HG03521 (cell line): Measurements from ENCODE around the gene ACP1.

Source experiments
- ATAC-seq: cut with Tn5 transposase; IDR thresholded peaks from one replicate; pipeline ENCODE4 v1.9.1; 2021; ENCODE audit warnings: mild to moderate bottlenecking, moderate library complexity; ENCODE audit not compliant: unreplicated experiment

ACP1 gene

DNA sequence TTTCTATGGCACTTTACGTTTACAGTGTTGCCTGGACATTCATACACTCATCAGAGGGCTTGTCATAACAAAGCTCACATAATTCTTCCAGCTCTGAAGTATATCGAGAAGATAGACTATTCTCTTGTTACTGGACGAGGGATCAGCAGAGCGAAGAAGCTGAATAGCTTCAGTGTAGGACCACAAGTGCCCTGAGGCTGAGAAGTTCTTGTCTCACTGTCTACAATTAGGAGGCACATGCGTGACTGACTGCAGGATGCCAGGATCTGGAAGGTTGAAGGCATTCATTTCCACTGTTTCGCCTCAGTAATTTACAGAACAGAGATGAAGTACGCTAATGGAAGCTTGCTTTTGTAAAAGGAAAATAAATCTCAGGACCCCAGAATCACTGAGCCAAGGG, 10.5 kb upstream of the ACP1 start:
- ATAC-seq, result no peak

DNA sequence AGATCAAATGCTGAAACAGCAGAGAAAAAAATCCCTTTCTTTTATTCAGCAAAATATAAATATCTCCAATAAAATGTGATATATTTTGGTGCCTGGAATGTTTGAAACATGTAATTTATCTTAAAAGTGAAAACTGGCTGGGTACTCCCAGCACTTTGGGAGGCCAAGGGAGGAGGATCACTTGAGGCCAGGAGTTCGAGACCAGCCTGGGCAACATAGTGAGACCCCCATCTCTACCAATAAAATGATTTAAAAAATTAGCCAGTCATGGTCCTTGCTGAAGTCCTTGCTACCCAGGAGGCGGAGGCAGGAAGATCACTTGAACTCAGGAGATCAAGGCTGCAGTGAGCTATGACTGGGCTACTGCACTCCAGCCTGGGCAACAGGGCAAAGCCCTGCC, 9.6 kb upstream of the ACP1 start:
- ATAC-seq, result no peak

GRCh38 chr2:256094-256493, 8.7 kb upstream of the ACP1 start:
- ATAC-seq, result no peak

- ATAC-seq, result no peak
These were observed 7.3 kb upstream of the ACP1 start for GRCh38 chr2:257429-257828.

DNA sequence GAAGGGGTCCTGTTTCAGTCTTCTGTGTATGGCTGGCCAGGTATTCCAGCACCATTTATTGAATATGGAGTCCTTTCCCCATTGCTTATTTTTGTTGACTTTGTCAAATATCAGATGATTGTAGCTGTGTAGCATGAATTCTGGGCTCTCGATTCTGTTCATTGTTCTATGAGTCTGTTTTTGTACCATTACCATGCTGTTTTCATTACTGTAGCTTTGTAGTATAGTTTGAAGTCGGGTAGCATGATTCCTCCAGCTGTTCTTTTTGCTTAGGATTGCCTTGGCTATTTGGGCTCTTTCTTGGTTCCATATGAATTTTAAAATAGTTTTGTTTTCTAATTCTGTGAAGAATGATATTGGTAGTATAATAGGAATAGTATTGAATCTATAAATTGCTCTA, 6.9 kb upstream of the ACP1 start:
- no peak for ATAC-seq

- no peak for ATAC-seq
These were observed 5.8 kb upstream of the ACP1 start for GRCh38 chr2:258933-259332.

GRCh38 chr2:259789-260331, 4.9 kb upstream of the ACP1 start:
- ATAC-seq, result no peak

GRCh38 chr2:260507-261161, 4.1 kb upstream of the ACP1 start:
- ATAC-seq, result no peak

DNA sequence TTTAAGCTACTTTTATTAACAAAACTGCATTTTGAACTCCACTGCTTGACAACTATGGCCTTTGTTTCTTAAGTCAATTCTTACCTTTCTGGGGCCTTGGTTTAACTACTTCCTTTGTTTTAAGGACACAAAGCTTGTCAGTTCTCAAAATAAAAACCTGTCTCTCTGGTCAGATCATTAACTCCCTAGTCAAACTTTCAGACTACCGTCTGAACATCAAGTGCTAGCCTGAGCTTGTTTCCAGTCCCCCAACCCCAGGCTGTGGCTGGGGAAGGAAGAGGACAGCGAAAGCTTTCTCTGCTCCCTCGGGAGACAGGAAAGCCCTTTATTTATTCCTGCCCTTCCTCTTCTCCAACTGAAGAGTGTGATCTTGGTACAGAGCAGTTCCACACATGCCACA, 2.6 kb upstream of the ACP1 start:
- no peak for ATAC-seq

DNA sequence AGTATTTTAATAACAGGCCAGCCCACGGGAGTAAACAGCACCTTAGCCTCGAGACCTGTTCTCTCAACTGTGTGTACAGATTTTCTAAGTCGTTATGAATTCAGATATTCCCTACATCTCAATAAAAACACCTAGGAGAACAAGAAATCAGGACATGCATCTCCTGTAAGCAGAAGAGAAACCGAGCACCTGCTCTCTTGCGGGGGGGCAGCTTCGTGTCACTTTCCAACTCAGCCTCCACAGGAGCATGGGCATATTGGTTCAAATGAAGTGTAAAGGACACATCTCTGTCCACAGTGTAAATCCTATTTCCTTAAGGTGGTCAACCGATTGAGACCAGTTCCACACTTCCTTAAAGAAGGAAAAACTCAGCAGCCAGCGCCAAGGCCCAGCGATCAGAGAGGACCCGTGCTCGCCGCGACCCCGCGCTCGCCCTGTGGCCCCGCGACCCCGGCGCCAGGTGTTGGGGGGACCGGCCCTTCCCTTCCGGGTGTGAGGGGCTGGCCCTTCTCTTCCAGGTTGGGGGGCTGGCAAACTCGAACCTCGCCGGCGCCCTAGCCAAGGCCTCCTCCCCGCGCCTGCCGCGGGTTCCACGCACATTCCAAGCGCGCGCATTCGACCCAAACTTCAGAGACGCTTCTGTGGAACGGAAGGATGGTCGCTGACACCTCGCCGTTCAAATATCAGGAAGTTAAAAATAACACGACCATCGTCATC, 1.6 kb upstream of the ACP1 start:
- ATAC-seq, result no peak

GRCh38 chr2:263774-264492, 814 bp upstream of the ACP1 start, which contains the start of gene SH3YL1:
Gene SH3YL1, minus strand, starts transcription at chr2:264032. Its CDS starts 48 bp downstream, at chr2:263984.
- peak; percentile 25 for ATAC-seq

GRCh38 chr2:268323-268722, 3.6 kb downstream of the ACP1 start:
- ATAC-seq, result no peak

- ATAC-seq, result no peak
These were observed 4.7 kb downstream of the ACP1 start for GRCh38 chr2:269356-270030.

GRCh38 chr2:270861-271260, 6.1 kb downstream of the ACP1 start:
- ATAC-seq, result no peak

DNA sequence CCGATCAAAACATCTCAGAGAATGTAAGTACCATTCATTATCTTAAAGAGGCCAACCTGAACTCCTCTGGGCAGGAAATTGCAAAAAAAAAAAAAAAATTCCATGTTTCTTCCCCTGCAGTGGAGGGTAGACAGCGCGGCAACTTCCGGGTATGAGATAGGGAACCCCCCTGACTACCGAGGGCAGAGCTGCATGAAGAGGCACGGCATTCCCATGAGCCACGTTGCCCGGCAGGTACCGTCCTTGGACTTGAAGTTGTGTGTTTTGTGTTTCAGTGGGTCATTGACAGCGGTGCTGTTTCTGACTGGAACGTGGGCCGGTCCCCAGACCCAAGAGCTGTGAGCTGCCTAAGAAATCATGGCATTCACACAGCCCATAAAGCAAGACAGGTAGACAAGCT, 7.2 kb downstream of the ACP1 start:
- ATAC-seq, result no peak

DNA sequence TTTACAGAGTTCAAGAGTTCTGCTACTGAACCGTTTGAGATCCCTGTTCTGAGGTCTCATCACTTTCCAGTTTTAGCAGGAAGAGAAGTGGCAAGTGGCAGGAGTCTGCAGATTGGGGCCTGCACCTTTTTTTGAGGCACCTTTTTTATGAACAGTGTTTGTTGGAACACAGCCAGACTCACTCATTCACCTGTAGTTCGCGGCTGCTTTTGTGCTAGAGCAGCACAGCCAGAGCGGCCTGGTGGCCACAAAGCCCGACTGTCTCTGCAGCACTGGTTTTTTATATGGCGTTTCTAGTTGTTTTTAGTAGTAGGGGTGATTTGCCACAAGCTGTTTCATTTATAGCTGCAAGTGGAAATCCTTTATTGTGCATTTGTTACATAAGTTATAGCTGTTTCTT, 8.6 kb downstream of the ACP1 start:
- no peak for ATAC-seq

DNA sequence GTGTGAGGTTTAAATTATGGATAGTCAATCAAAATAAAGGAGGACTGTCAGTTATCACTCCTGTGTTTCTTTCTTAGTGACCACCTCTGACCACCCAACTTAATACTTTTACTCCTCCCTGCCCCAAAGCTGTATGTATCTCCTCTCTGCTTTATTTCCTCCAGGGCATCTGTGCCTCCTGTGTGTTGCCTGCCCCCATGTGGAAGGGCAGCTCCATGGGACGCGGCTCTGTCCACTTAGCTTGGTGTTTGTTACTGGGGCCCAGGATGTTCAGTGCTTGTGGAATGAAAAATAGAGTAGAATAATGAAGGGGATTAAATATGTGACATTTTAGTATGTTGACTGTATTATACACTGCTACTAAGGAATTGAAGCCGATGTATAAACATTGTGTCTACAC, 9.8 kb downstream of the ACP1 start:
- no peak for ATAC-seq

DNA sequence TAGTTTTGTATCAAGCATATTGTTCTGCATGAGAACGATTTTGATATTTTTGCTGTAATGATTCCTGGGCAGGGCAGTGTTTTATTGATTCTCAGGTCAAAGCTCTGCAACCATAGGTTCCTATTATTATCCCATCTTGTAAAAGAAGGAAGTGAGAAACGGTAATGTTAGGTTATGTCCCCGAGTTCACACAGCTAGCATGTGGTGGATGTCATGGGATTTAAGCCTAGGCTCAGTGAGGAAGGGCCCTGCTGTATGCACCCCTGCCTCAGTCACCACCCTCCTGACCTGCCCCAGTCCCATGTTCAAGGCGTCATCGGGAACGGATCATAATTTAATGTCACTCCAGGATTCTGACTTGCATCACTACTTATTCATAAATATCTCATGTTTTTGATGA, 10.7 kb downstream of the ACP1 start:
- peak; percentile 87 for ATAC-seq

DNA sequence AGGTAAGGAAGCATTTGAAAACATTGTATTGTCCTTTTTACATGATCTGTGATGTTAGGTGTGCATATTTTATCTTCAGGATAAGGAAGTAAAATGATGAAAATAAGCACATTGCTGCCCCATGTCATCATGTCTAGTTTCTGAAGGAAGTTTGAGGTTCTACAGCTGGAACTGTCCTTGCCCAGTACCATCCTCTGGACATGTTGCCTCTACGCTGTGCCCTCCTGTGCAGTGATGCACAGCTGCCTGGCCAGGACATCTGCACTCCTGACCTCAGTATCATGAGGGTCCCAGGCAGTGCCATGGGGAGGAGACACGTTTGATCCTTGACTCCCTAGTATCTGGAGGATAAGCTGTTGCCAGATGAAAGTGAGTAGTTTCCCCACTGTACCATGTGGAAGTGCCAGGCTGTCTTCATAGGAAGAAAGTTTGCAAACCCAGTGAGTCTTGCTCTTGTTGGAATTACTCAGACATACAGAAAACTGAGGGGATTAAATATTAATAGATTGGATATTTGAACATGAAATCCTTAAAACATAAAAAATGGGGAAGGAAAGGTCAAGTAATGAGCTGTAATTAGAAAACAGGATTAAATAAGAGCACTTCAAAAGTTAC, 13.7 kb downstream of the ACP1 start:
- ATAC-seq, result no peak

- no peak for ATAC-seq
These were observed 14.2 kb downstream of the ACP1 start for GRCh38 chr2:278927-279320.

DNA sequence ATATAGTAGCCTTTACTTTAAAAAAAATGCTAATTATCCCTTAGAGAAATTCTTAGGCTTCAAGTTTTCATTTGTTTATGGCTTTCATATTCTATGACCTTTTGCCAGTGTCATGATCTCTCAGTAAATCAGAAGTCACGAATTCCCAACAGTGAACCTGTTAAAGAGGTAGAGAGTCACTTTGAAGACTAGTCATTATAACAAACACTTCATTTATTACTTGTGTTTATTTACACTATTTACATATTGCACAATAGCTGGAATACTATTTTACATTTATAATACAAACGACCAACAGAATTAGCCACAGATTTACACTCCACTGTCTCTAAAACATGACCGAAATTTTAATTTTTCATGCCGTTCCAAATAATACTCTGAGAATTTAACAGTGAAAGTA, 14.6 kb downstream of the ACP1 start:
- no peak for ATAC-seq
